ENCODE data around the gene EIPR1.

- TF ChIP-seq CTCF (IDR thresholded peaks at IDR 0.05), result no peak
- no peak for TF ChIP-seq EP300 (IDR thresholded peaks at IDR 0.05)
- no peak for TF ChIP-seq POLR2A (IDR thresholded peaks at IDR 0.05)
These were observed 214.2 kb downstream of the EIPR1 start for GRCh38 chr2:3163401-3163800.
